Activated naive CD4-positive, alpha-beta T cell treated with anti-CD3 and anti-CD28 coated beads, Interleukin-2, amount 10 ng/mL, durations not matched to agents 7 days and 5 days (primary cell): Measurements from ENCODE around the gene PPIL3.
A peak's percentile ranks its signal among the peaks of the same experiment; 100 is the strongest.

Source experiments
- CTCF ChIA-PET: fragments of 350-600 bp; sonication (Branson Sonifier 250); formaldehyde crosslinking; loops from one replicate; lab custom pipeline; 2021; ENCODE audit warnings: antibody characterized with exemption; lab: Charles Lee
- DNase-seq: peaks from one replicate; pipeline ENCODE4 v3.0.0-alpha.2; 2020
- H3K27ac Mint-ChIP-seq: one replicate; pipeline ENCODE4 v1.8.0; 2021; ENCODE audit warnings: mild to moderate bottlenecking, moderate library complexity, mixed read lengths
- H3K27me3 Mint-ChIP-seq: one replicate; pipeline ENCODE4 v1.8.0; 2021; ENCODE audit warnings: mild to moderate bottlenecking, mixed read lengths
- H3K36me3 Mint-ChIP-seq: one replicate; pipeline ENCODE4 v1.8.0; 2021; ENCODE audit warnings: mixed read lengths
- H3K4me1 Mint-ChIP-seq: one replicate; pipeline ENCODE4 v1.8.0; 2021; ENCODE audit warnings: mixed read lengths
- H3K4me3 Mint-ChIP-seq: one replicate; pipeline ENCODE4 v1.8.0; 2021; ENCODE audit warnings: mild to moderate bottlenecking, moderate library complexity, mixed read lengths
- H3K9me3 Mint-ChIP-seq: one replicate; pipeline ENCODE4 v1.8.0; 2021; ENCODE audit warnings: mixed read lengths

Gene PPIL3

DNA sequence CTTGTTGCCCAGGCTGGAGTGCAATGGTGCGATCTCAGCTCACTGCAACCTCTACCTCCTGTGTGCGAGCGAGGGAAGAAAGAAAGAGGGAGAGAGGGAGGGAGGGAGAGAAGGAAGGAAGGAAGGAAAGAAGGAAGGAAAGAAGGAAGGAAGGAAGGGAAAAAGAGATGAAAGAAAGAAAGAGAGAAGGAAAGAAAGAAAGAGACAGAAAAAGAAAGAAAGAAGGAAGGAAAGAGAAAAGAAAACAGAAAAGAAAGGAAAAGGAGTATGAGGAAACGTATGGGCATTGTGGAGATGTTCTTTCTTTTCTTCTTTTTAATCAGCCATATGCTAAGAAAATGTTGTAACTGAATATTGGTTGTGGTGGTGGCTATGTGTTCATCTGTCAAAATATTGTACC, 40.9 kb downstream of the PPIL3 start:
- Mint-ChIP-seq H3K36me3 (peaks cover 31% of the 10 kb centered on the region), H3K27me3 (no peaks in the 10 kb centered on the region), H3K9me3 (no peaks in the 10 kb centered on the region), H3K27ac (no peak overlapping the region), H3K4me3 (no peak overlapping the region), H3K4me1 (no peaks in the 10 kb centered on the region)
- CTCF ChIA-PET: no interaction called here
- DNase-seq: no peak

DNA sequence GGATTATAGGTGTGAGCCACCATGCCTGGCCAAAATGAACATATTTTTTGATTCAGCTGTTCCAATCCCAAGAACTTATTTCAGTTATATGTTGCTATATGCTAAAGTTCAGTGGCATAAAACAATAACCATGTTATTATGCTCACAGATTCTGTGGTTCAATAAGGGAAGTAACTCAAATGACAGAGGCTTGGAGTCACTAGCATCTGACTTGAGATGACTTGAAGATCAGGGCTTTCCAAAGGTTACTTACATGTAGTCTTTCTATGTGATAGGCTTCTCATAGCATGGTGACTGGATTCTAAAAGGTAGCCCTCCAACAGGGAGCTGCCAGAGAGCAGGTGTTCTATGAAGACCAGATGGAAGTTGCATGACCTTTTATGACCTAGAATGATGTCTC, 41.6 kb downstream of the PPIL3 start:
- Mint-ChIP-seq H3K9me3 (no peaks in the 10 kb centered on the region), H3K27me3 (peaks cover 3% of the 10 kb centered on the region), H3K4me1 (no peaks in the 10 kb centered on the region), H3K36me3 (peaks cover 25% of the 10 kb centered on the region), H3K27ac (no peak overlapping the region), H3K4me3 (no peak overlapping the region)
- DNase-seq: no peak
- CTCF ChIA-PET: no interaction called here

DNA sequence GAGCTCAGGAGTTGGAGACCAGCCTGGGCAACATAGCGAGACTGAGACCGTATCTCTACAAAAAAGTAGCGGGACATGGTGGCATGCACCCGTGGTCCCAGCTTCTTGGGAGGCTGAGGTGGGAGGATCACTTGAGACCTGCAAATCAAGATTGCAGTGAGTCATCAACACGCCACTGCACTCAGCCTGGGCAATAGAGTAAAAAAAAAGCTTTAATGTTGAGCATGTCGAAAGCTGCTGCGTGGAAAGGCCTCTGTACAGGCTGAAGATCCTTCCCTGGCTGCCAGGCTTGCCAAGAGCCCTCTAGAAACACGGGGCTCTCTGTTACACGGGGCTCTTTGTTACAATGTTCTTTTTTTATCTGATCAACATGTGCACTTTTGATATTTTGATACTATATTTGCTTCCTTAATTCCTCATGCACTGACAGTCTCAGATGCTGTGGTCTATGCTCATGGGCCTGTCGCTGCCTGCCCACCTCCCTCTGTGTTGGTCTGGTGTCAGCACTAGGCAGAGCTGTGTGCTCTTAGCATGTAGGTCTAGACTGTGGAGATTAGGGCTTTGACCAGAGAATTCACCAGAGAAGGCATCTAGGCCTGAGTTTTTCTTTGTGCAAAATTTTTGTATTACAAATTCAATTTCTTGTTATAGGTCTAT, 43.1 kb downstream of the PPIL3 start:
- Mint-ChIP-seq H3K4me3 (no peak overlapping the region), H3K27ac (no peak overlapping the region), H3K4me1 (no peaks in the 10 kb centered on the region), H3K9me3 (no peaks in the 10 kb centered on the region), H3K36me3 (peaks cover 10% of the 10 kb centered on the region), H3K27me3 (peaks cover 14% of the 10 kb centered on the region)
- no peak for DNase-seq
- CTCF ChIA-PET: no interaction called here

DNA sequence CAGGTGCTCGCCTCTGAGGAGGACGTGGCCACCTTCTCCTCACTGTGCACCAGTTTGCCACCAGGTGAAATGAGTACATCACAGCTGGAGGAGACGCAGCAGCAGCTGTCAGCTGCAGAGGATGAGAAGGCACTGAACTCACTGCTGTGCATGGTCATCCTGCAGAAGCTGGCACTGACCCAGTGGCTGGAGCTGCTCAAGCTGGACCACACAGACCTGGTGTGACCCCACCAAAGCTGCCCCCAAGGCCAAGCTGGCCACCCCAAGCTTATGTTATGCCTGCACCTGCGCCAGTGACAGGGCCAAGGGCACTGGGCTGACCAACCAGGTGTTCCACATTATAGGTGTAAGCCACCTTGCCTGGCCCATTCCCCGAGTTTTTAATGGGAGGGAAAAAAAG, 43.7 kb downstream of the PPIL3 start:
- CTCF ChIA-PET: no interaction called here
- H3K4me3 Mint-ChIP-seq: no peak overlapping the region
- H3K27me3 Mint-ChIP-seq: peaks cover 14% of the 10 kb centered on the region
- H3K36me3 Mint-ChIP-seq: peaks cover 4% of the 10 kb centered on the region
- no peak for DNase-seq
- H3K27ac Mint-ChIP-seq: no peak overlapping the region
- H3K9me3 Mint-ChIP-seq: no peaks in the 10 kb centered on the region
- no peaks in the 10 kb centered on the region for H3K4me1 Mint-ChIP-seq

DNA sequence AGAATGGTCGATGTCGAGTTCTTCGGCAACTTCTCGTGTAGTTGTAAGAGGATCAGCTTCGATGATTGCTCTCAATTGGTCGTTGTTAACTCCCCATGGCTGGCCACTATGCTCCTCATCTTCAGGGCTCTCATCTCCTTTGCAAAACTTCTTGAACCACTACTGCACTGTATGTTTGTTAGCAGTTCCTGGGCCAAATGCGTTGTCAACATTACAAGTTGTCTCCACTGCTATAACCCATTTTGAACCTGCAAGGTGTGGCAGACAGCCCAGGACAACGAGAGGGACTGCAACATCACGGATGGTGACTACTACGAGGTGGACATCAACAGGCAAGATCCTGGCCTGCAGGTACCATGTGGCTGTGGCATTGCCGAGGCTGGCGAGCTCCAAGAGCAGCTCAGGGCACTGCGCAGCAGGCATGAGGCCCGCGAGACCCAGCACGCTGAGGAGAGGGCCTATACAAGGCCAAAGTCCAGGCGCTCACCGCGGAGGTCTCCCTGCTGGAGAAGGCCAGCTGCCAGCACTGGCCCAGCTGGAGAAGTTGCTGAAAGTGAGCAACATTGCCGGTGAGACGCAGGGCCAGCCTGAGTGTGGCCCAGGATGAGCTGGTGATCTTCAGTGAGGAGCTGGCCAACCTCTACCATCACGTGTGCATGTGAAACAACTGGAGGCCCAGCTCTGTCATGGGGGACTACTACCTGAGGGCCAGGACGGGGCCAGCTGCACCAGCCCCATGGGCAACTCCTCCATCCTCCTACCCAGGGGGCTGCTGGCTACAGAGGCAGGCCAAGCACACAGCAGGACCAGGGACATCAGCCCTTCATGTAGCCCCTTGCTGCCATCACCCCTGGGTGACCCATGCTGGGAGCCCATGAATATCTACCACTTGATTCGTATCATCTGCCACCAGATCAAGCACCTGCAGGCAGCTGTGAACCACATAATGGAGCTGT, 44.6 kb downstream of the PPIL3 start:
- CTCF ChIA-PET: interaction anchor here (0.6 kb wide), 1 partner anchor 92 kb away, joined by 4 read pairs; no protein-coding TSS in a partner anchor
- Mint-ChIP-seq H3K4me3 (no peak overlapping the region), H3K27ac (no peak overlapping the region)

DNA sequence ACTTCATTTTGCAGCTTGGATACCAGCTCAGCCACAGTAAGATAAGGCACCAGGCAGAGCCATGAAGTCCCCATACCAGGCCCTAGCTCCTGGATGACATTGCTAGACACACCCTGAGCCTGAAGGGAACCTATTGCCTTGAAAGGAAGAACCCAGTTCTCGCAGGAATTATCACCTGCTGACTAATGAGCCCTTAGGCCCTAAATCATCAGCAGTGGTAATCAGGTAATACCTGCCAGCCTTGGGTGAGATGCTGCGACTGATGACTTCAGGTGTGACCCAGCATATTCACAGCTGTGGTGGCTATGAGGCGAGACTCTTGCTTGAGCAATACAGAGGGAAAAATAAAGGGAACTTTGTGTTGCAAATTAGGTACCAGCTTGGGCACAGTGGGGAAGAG, 49.4 kb downstream of the PPIL3 start:
- Mint-ChIP-seq H3K4me1 (no peaks in the 10 kb centered on the region), H3K27ac (no peak overlapping the region), H3K27me3 (peaks cover 22% of the 10 kb centered on the region), H3K9me3 (peaks cover 21% of the 10 kb centered on the region), H3K36me3 (peaks cover 2% of the 10 kb centered on the region), H3K4me3 (no peak overlapping the region)
- CTCF ChIA-PET: no interaction called here
- DNase-seq: no peak

More for the DNA sequence above, 44.6 kb downstream of the PPIL3 start:
- Mint-ChIP-seq H3K4me1 (no peaks in the 10 kb centered on the region), H3K36me3 (peaks cover 2% of the 10 kb centered on the region), H3K27me3 (peaks cover 14% of the 10 kb centered on the region), H3K9me3 (no peaks in the 10 kb centered on the region)
- no peak for DNase-seq

DNA sequence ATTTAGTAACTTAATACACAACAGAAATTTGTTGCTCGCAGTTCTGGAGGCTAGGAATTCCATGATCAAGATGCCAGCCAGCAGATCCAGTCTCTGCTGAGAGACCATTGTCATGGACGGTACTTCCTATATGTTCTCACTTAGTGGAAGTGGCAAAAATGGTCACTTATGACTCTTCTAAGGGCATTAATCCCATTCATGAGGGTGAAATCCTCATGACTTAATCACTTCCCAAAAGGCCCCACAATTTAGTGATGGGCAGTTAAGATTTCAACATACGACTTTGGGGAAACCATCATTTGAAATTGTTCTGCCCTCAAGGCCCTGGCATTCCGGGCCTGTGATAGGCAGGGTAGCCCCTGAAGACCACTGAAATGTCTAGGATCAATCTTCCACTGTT, 54.2 kb downstream of the PPIL3 start:
- Mint-ChIP-seq H3K27ac (no peak overlapping the region), H3K4me1 (no peaks in the 10 kb centered on the region)

DNA sequence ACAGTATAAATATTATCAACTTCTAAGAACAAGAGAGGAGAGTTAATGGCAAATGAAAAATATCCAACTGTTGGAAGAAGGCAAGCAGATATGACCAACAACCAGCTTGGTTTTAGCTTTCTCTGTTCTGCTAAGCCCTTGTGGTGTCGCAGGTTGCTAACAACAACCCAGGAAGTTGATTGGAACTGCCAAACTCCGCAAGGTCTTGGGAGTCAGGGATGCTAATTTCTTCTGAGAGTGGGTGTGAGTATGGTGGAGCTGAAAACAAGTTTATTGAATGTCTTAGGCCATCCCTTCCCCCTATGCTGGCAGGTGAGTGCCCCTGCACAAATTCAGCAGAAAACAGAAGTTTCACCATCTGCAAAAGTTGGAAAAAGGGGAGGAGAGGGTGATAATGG, 59.6 kb downstream of the PPIL3 start:
- Mint-ChIP-seq H3K9me3 (no peaks in the 10 kb centered on the region), H3K4me3 (no peak overlapping the region), H3K36me3 (peaks cover 12% of the 10 kb centered on the region), H3K27ac (peak overlapping the region; percentile 33), H3K27me3 (peaks cover 21% of the 10 kb centered on the region), H3K4me1 (no peaks in the 10 kb centered on the region)
- no peak for DNase-seq
- CTCF ChIA-PET: no interaction called here

More for the DNA sequence above, 54.2 kb downstream of the PPIL3 start:
- peaks cover 30% of the 10 kb centered on the region for H3K27me3 Mint-ChIP-seq
- H3K36me3 Mint-ChIP-seq: peaks cover 2% of the 10 kb centered on the region
- no peak for DNase-seq
- H3K9me3 Mint-ChIP-seq: peaks cover 21% of the 10 kb centered on the region
- H3K4me3 Mint-ChIP-seq: no peak overlapping the region
- CTCF ChIA-PET: no interaction called here

DNA sequence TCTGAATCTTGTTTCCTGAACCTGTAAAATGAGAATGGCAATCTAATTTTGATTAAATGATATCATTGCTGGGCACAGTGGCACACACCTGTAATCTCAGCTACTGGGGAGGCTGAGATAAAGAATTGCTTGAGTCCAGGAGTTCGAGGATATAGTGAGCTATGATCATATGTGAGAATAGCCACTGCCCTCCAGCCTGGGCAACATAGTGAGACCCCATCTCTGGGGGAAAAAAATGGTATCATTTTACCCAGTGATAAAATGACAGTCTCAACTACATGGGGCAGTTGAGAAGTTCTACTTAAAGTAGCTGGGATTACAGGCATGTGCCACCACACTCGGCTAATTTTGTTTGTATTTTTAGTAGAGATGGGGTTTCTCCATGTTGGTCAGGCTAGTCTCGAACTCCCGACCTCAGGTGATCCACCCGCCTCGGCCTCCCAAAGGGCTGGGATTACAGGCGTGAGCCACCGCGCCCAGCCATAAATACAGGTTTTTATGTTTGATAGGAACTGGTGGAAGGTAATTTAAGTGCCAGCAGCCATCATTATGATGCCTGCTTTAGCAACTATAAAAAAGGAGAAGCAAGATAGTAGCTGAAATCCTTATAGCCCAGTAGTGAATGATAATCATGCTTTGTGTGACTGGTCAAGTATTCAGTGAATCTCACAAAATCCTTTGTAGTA, 60.2 kb downstream of the PPIL3 start:
- Mint-ChIP-seq H3K36me3 (peaks cover 12% of the 10 kb centered on the region), H3K27ac (no peak overlapping the region), H3K4me3 (no peak overlapping the region), H3K4me1 (no peaks in the 10 kb centered on the region), H3K9me3 (no peaks in the 10 kb centered on the region), H3K27me3 (peaks cover 21% of the 10 kb centered on the region)
- DNase-seq: no peak
- CTCF ChIA-PET: no interaction called here

DNA sequence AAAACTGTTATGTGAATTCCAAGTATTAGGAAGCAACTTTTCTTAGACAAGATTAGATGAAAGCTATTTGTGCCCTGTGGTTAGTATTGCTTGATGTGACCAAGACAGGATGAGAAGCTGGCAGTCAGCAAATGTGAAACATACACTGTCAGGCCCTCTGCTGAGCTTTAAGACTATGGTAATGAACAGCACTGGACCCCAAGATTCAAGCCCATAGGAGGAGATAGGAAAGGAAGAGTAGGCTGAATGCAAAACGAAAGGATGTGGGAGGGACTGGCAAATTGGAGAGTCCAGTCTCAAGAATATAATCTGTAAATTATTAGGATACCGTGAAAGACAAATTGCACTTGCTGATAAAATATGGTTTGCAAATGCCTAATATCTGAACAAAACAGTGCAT, 60.8 kb downstream of the PPIL3 start:
- H3K36me3 Mint-ChIP-seq: peaks cover 12% of the 10 kb centered on the region
- peaks cover 17% of the 10 kb centered on the region for H3K27me3 Mint-ChIP-seq
- no peak overlapping the region for H3K4me3 Mint-ChIP-seq
- no peak for DNase-seq
- CTCF ChIA-PET: interaction anchor here (0.7 kb wide), 1 partner anchor 92 kb away, joined by 3 read pairs; no protein-coding TSS in a partner anchor
- no peaks in the 10 kb centered on the region for H3K9me3 Mint-ChIP-seq
- no peak overlapping the region for H3K27ac Mint-ChIP-seq
- no peaks in the 10 kb centered on the region for H3K4me1 Mint-ChIP-seq

DNA sequence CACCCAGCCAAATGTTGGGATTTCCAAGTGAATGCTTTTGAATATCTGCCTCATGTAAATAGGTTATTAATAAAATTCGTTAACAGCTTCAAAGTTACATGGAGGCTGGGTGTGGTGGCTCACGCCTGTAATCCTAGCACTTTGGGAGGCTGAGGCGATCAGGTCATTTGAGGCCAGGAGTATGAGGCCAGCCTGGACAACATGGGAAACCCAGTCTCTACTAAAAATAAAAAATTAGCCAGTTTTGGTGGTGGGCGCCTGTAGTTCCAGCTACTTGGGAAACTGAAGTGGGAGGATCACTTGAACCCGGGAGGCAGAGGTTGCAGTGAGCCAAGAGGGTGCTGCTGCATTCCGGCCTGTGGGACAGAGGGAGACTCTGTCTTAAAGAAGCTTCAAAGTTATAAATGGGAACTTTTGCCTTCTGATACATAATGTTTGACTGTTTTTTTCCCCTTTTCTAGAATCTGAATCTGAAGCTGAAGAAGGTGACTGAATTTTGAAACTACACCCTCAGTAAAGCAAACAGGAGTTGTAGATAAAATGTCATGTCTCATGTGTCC, 67.1 kb downstream of the PPIL3 start:
- H3K36me3 Mint-ChIP-seq: peaks cover 41% of the 10 kb centered on the region
- DNase-seq: no peak
- H3K4me1 Mint-ChIP-seq: no peaks in the 10 kb centered on the region
- no peaks in the 10 kb centered on the region for H3K9me3 Mint-ChIP-seq
- CTCF ChIA-PET: interaction anchor here (0.9 kb wide), 1 partner anchor 14 kb away, joined by 3 read pairs; no protein-coding TSS in a partner anchor
- H3K4me3 Mint-ChIP-seq: no peak overlapping the region
- no peaks in the 10 kb centered on the region for H3K27me3 Mint-ChIP-seq
- no peak overlapping the region for H3K27ac Mint-ChIP-seq
